Naive thymus-derived CD4-positive, alpha-beta T cell (primary cell): ENCODE measurements around the gene TRPM6. TPM values are rescaled to one million over a fixed set of nuclear protein-coding genes. Genes with fewer than 3 reads are reported as not detected.

Experiments
- ATAC-seq: fragments of 150-1000 bp; cut with Tn5 transposase; 2 replicates; pipeline ENCODE4 v1.10.0; 2021; ENCODE audit warnings: mild to moderate bottlenecking, moderate library complexity
- CTCF ChIA-PET: fragments of 350-600 bp; sonication (Branson Sonifier 250); formaldehyde crosslinking; loops from one replicate; lab custom pipeline; 2021; ENCODE audit warnings: antibody characterized with exemption; lab: Charles Lee
- POLR2A ChIA-PET: fragments of 350-600 bp; sonication (Branson Sonifier 250); formaldehyde crosslinking; loops from one replicate; lab custom pipeline; 2021; ENCODE audit warnings: antibody characterized with exemption, inconsistent platforms; lab: Charles Lee
- DNase-seq, 9 donors: peaks; one replicate each; pipeline versions ENCODE4 v3.0.0 to v3.0.0-alpha.2; 2020 to 2022; ENCODE audit warnings: mixed read lengths in 1 of 9
- H3K27ac ChIP-seq: one replicate; pipeline ENCODE4 v1.7.0; 2013; ENCODE audit warnings: mild to moderate bottlenecking, low read depth, low read length, moderate library complexity
- H3K27me3 ChIP-seq, 2 donors: one replicate each; pipeline ENCODE4 v1.7.0; 2013; ENCODE audit warnings: low read length in 2 of 2, mild to moderate bottlenecking in 2 of 2, moderate library complexity in 2 of 2; ENCODE audit not compliant: control insufficient read depth in 2 of 2, insufficient read depth in 2 of 2
- H3K36me3 ChIP-seq, 3 experiments: 1 replicate in 2 of 3; 2 replicates in 1 of 3; pipeline ENCODE4 v1.7.0; 2013; ENCODE audit warnings: low read length in 3 of 3, mild to moderate bottlenecking in 3 of 3, moderate library complexity in 1 of 3; ENCODE audit not compliant: insufficient read depth in 3 of 3, control insufficient read depth in 2 of 3
- H3K4me1 ChIP-seq, 2 donors: one replicate each; pipeline ENCODE4 v1.7.0; 2013; ENCODE audit warnings: low read length in 2 of 2, mild to moderate bottlenecking in 2 of 2, moderate library complexity in 1 of 2; ENCODE audit not compliant: control insufficient read depth in 2 of 2, insufficient read depth in 2 of 2
- H3K4me3 ChIP-seq: 2 replicates; pipeline ENCODE4 v1.7.0; 2013; ENCODE audit warnings: mild to moderate bottlenecking, low read length
- H3K9me3 ChIP-seq, 3 experiments: 1 replicate in 2 of 3; 2 replicates in 1 of 3; pipeline ENCODE4 v1.7.0; 2013; ENCODE audit warnings: low read length in 3 of 3; ENCODE audit not compliant: control insufficient read depth in 2 of 3
- H3K27ac Mint-ChIP-seq, 9 donors: one replicate each; pipeline ENCODE4 v1.8.0; 2020 to 2022; ENCODE audit warnings: mixed read lengths in 9 of 9, mild to moderate bottlenecking in 8 of 9, moderate library complexity in 5 of 9, inconsistent platforms in 2 of 9
- H3K27me3 Mint-ChIP-seq, 5 donors: one replicate each; pipeline ENCODE4 v1.8.0; 2021 to 2022; ENCODE audit warnings: mixed read lengths in 5 of 5, mild to moderate bottlenecking in 1 of 5
- H3K36me3 Mint-ChIP-seq, 5 donors: one replicate each; pipeline ENCODE4 v1.8.0; 2020 to 2022; ENCODE audit warnings: mixed read lengths in 5 of 5, mild to moderate bottlenecking in 3 of 5, inconsistent platforms in 1 of 5
- H3K4me1 Mint-ChIP-seq, 7 donors: one replicate each; pipeline ENCODE4 v1.8.0; 2020 to 2022; ENCODE audit warnings: mixed read lengths in 7 of 7, mild to moderate bottlenecking in 3 of 7, inconsistent platforms in 1 of 7
- H3K4me3 Mint-ChIP-seq, 10 donors: one replicate each; pipeline ENCODE4 v1.8.0; 2020 to 2022; ENCODE audit warnings: mild to moderate bottlenecking in 10 of 10, mixed read lengths in 10 of 10, moderate library complexity in 6 of 10, inconsistent platforms in 2 of 10
- H3K9me3 Mint-ChIP-seq, 11 donors: one replicate each; pipeline ENCODE4 v1.8.0; 2020 to 2022; ENCODE audit warnings: mixed read lengths in 11 of 11, mild to moderate bottlenecking in 4 of 11, inconsistent platforms in 1 of 11, moderate library complexity in 1 of 11
- intact Hi-C, 2 donors: fragments of 100-400 bp; cut with micrococcal nuclease; formaldehyde crosslinking; loops; one replicate each; pipeline ENCODE4 v1.15.1; 2023
- polyA plus RNA-seq, 2 donors: library from polyadenylated mRNA; unstranded; fragments of 300-500 nt; fragmentation: Illumina TruSeq; gene quantifications; one replicate each; pipeline ENCODE4 v1.2.3, GENCODE V29; 2021
- total RNA-seq, 6 experiments: library from RNA in 5 of 6; stranded (reverse) in 5 of 6; gene quantifications; 1 replicate in 5 of 6; 2 replicates in 1 of 6; pipeline ENCODE4 v1.2.3 and lab custom pipeline; 2021 to 2026

The TRPM6 gene
- total and polyA plus RNA-seq, 7 experiments from 2014 or later = 0.85 to 3.6 TPM; not detected in 5

DNA sequence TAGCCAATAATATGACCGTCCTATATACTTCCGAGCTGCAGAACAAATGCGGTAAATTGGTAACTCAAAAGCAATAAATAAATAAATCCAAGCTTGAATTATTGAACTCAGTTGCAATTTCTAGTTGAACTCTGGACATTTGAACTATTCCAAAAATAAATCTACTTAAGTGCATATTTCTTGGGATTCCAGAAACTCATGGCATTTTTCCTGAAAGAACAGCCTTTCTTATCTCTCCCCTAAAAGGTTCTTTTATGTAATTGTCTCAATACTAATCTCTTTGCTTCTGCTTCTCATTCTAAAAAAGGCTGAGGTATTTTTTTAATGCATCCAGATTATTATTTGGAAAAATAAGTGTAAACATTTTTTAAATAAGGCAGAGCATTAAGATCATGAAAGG, 131.7 kb downstream of the TRPM6 start:
- ChIA-PET POLR2A (no interaction called here), CTCF (no interaction called here)
- Mint-ChIP-seq H3K4me1 (no peaks in the 10 kb centered on the region), H3K36me3 (no peaks in the 10 kb centered on the region), H3K4me3 (no peak overlapping the region), H3K27me3 (peaks cover 0 to 9% (median 0%) of the 10 kb centered on the region in 5 donors), H3K9me3 (no peaks in the 10 kb centered on the region), H3K27ac (no peak overlapping the region)
- DNase-seq (no peak), ATAC-seq (no peak)
- Histone ChIP-seq H3K36me3 (no peaks in the 10 kb centered on the region), H3K4me3 (no peak overlapping the region), H3K27me3 (no peaks in the 10 kb centered on the region), H3K27ac (no peak overlapping the region), H3K9me3 (no peaks in the 10 kb centered on the region), H3K4me1 (no peaks in the 10 kb centered on the region)
- intact Hi-C loops = no loop called here

- Histone ChIP-seq H3K9me3 (no peaks in the 10 kb centered on the region), H3K4me1 (no peaks in the 10 kb centered on the region), H3K4me3 (no peak overlapping the region), H3K27me3 (no peaks in the 10 kb centered on the region), H3K36me3 (no peaks in the 10 kb centered on the region), H3K27ac (no peak overlapping the region)
- peaks cover 0 to 2% (median 0%) of the 10 kb centered on the region in 7 donors for H3K4me1 Mint-ChIP-seq
- no peak for ATAC-seq
- intact Hi-C loops = no loop called here
- no peak overlapping the region for H3K4me3 Mint-ChIP-seq
- ChIA-PET CTCF (no interaction called here), POLR2A (no interaction called here)
- peaks cover 0 to 11% (median 0%) of the 10 kb centered on the region in 5 donors for H3K27me3 Mint-ChIP-seq
- no peaks in the 10 kb centered on the region for H3K36me3 Mint-ChIP-seq
- H3K27ac Mint-ChIP-seq = no peak overlapping the region
- no peaks in the 10 kb centered on the region for H3K9me3 Mint-ChIP-seq
- DNase-seq = no peak
Measured at GRCh38 chr9:74755355-74755754, 132.4 kb downstream of the TRPM6 start.

- ChIA-PET CTCF (no interaction called here), POLR2A (no interaction called here)
- H3K27me3 ChIP-seq = no peaks in the 10 kb centered on the region
- Mint-ChIP-seq H3K27ac (no peak overlapping the region), H3K4me1 (peaks cover 0 to 2% (median 0%) of the 10 kb centered on the region in 7 donors), H3K27me3 (peaks cover 0 to 11% (median 3%) of the 10 kb centered on the region in 5 donors), H3K4me3 (no peak overlapping the region), H3K36me3 (no peaks in the 10 kb centered on the region), H3K9me3 (no peaks in the 10 kb centered on the region)
- ATAC-seq (no peak), DNase-seq (no peak)
- no peaks in the 10 kb centered on the region for H3K4me1 ChIP-seq
- no peak overlapping the region for H3K27ac ChIP-seq
- H3K4me3 ChIP-seq = no peak overlapping the region
- no peaks in the 10 kb centered on the region for H3K9me3 ChIP-seq
- no peaks in the 10 kb centered on the region for H3K36me3 ChIP-seq
- intact Hi-C loops = no loop called here
Measured at GRCh38 chr9:74753650-74754049, 134.1 kb downstream of the TRPM6 start.

GRCh38 chr9:74748966-74749365, 138.8 kb downstream of the TRPM6 start:
- H3K36me3 ChIP-seq = no peaks in the 10 kb centered on the region
- Mint-ChIP-seq H3K4me3 (no peak overlapping the region), H3K4me1 (peaks cover 0 to 2% (median 0%) of the 10 kb centered on the region in 7 donors), H3K27me3 (peaks cover 21 to 39% (median 26%) of the 10 kb centered on the region in 5 donors), H3K9me3 (peaks cover 0 to 4% (median 0%) of the 10 kb centered on the region in 11 donors), H3K27ac (no peak overlapping the region), H3K36me3 (peaks cover 0 to 4% (median 0%) of the 10 kb centered on the region in 5 donors)
- CTCF ChIA-PET = interaction anchor here (1.1 kb wide), 1 partner anchor 25 kb away, joined by 3 read pairs; no protein-coding TSS in a partner anchor
- ATAC-seq = no peak
- H3K27me3 ChIP-seq = no peaks in the 10 kb centered on the region
- no peaks in the 10 kb centered on the region for H3K4me1 ChIP-seq
- intact Hi-C loops = no loop called here
- POLR2A ChIA-PET = no interaction called here
- H3K27ac ChIP-seq = no peak overlapping the region
- no peak for DNase-seq
- H3K4me3 ChIP-seq = no peak overlapping the region
- H3K9me3 ChIP-seq = no peaks in the 10 kb centered on the region

- intact Hi-C loops = loop anchor here in 1 of 2 donors (2.0 kb wide), 1 partner anchor 164 kb away; no protein-coding TSS in a partner anchor
- no peak overlapping the region for H3K27ac Mint-ChIP-seq
- H3K36me3 Mint-ChIP-seq = peaks cover 0 to 4% (median 0%) of the 10 kb centered on the region in 5 donors
- Histone ChIP-seq H3K36me3 (no peaks in the 10 kb centered on the region), H3K9me3 (no peaks in the 10 kb centered on the region), H3K4me3 (no peak overlapping the region), H3K27ac (no peak overlapping the region), H3K27me3 (no peaks in the 10 kb centered on the region), H3K4me1 (no peaks in the 10 kb centered on the region)
- peak overlapping the region in 1 of 10 donors; percentile 11 for H3K4me3 Mint-ChIP-seq
- peaks cover 0 to 3% (median 0%) of the 10 kb centered on the region in 7 donors for H3K4me1 Mint-ChIP-seq
- H3K27me3 Mint-ChIP-seq = peaks cover 25 to 62% (median 38%) of the 10 kb centered on the region in 5 donors
- no peak for ATAC-seq
- H3K9me3 Mint-ChIP-seq = peaks cover 0 to 4% (median 0%) of the 10 kb centered on the region in 11 donors
- CTCF ChIA-PET = no interaction called here
- DNase-seq = peak in 1 of 9 donors; percentile 1
- POLR2A ChIA-PET = no interaction called here
Measured at GRCh38 chr9:74742792-74743730, 144.7 kb downstream of the TRPM6 start.

- H3K36me3 Mint-ChIP-seq = peaks cover 0 to 4% (median 0%) of the 10 kb centered on the region in 5 donors
- H3K27me3 ChIP-seq = no peaks in the 10 kb centered on the region
- no peaks in the 10 kb centered on the region for H3K36me3 ChIP-seq
- DNase-seq (no peak), ATAC-seq (no peak)
- no peak overlapping the region for H3K27ac Mint-ChIP-seq
- ChIA-PET CTCF (interaction anchor here (0.6 kb wide), 1 partner anchor 398 kb away, joined by 3 read pairs; no protein-coding TSS in a partner anchor), POLR2A (no interaction called here)
- intact Hi-C loops = loop anchor here in 1 of 2 donors (2.0 kb wide), 1 partner anchor 163 kb away; no protein-coding TSS in a partner anchor
- no peaks in the 10 kb centered on the region for H3K9me3 ChIP-seq
- H3K9me3 Mint-ChIP-seq = peaks cover 0 to 4% (median 0%) of the 10 kb centered on the region in 11 donors
- no peak overlapping the region for H3K4me3 ChIP-seq
- H3K4me1 Mint-ChIP-seq = peaks cover 0 to 3% (median 0%) of the 10 kb centered on the region in 7 donors
- no peak overlapping the region for H3K27ac ChIP-seq
- H3K4me1 ChIP-seq = no peaks in the 10 kb centered on the region
- no peak overlapping the region for H3K4me3 Mint-ChIP-seq
- peaks cover 26 to 63% (median 38%) of the 10 kb centered on the region in 5 donors for H3K27me3 Mint-ChIP-seq
Measured at GRCh38 chr9:74742191-74742790, 145.4 kb downstream of the TRPM6 start.
